Measurements from ENCODE around the gene SNU13.
"Not testable (repeated sequence)": the region's sequence is repeated elsewhere in the genome, so short reads cannot be mapped to it uniquely, and the experiment has no call there.

The SNU13 gene

DNA sequence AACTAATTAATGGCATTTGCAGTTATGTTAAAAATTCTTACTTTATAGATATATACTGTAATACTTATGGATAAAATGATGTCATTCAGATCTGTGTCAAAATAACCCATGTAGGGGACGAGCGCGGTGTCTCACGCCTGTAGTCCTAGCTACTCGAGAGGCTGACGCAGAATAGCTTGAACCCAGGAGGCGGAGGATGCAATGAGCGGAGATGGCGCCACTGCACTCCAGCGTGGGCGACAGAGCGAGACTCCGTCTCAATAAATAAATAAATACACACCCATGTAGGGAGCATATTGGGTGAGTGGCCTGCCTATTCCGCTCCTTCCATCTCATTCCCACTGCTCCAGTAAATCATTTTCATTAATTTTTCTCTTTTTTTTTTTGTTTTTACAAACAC lies 7.1 kb downstream of the SNU13 start:
- DNase-seq (ENCODE audit: low read depth in 3 of 3), result no peak

DNA sequence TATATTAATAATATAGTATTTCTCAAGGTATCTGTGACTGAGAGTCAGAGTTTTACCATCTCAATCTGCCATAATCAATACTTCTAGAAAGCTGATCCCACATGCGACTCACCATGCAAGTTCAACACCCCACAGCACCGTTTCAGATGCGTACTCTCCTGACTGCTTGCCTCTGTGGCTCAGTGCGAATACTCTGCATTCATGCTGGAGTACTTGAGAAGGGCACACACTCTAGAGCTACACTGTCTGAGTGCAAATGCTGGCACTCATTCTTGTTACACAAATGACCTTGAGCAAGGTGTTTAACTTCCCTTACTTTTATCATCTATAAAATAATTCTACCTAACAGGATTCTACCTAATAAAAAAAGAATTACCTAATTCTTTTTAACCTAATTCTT lies 12.5 kb downstream of the SNU13 start:
- no peak for DNase-seq (ENCODE audit: low read depth in 3 of 3)

DNA sequence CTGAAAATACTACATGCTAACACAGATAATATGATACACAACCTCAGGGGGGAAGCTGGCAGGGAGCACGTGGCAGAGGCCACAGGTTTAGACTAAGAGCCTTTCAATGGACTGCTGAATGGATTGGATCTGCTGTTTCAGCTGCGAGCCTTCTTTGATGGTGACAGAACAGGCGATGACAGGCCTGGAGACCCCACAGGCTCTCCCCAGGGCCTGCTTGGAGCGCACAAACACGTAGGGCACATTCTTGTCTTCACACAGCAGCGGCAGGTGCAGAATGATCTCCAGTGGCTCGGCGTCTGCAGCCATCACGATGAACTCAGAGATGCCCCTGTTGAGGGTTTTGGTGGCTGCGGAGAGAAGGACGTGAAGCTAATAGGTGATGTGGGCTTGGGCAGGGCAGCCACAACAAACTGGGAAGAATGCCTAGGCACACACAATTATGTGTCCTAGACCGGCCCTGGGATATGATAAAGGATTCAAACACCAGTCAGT lies 13.8 kb downstream of the SNU13 start:
- DNase-seq (ENCODE audit: low read depth in 3 of 3), result no peak

DNA sequence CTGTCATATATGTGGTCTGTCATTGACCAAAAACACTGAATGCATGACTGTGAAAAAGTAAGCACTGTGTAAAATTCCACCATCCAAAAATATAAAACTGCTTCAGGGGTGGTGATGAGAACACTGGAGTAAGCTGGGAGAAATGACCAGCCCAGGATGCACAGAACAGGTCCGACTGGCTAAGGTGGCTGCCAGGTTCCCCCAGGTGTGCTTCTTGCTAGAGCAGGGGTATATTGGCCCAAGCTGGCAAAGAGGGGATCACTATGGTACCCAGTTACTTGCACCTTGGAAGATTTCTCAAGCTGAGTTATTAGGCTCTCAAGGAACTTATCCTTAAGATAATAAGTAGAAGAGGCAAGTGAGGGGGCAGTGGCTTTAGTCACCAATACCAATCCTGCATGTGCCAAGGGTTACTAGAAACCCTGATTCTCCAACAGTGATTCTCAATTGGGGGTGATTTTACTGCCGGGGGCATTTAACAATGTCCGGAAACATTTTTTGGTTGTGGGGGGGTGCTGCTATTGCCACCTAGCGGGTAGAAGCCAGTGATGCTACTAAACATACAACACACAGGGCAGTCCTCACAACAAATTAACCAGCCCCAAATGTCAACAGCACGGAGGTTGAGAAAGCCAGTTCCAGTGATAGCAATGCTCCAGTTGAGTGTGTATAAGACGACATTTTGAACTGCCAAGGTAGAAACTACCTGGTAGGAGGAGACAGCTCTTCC lies 15.7 kb downstream of the SNU13 start:
- DNase-seq (ENCODE audit: low read depth in 3 of 3), result no peak

DNA sequence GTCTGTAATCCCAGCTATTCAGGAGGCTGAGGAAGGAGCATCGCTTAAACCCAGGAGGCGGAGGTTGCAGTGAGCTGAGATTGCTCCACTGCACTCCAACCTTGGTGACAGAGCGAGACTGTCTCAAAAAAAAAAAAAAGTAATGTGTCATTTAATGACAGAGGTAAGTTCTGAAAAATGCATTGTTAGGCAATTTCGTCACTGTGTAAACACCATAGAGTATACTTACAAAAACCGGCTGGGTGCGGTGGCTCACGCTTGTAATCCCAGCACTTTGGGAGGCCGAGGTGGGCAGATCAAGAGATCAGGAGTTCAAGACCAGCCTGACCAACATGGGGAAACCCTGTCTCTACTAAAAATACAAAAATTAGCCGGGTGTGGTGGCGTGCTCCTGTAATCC lies 16.6 kb downstream of the SNU13 start:
- not testable (repeated sequence) for DNase-seq (ENCODE audit: low read depth in 3 of 3)

DNA sequence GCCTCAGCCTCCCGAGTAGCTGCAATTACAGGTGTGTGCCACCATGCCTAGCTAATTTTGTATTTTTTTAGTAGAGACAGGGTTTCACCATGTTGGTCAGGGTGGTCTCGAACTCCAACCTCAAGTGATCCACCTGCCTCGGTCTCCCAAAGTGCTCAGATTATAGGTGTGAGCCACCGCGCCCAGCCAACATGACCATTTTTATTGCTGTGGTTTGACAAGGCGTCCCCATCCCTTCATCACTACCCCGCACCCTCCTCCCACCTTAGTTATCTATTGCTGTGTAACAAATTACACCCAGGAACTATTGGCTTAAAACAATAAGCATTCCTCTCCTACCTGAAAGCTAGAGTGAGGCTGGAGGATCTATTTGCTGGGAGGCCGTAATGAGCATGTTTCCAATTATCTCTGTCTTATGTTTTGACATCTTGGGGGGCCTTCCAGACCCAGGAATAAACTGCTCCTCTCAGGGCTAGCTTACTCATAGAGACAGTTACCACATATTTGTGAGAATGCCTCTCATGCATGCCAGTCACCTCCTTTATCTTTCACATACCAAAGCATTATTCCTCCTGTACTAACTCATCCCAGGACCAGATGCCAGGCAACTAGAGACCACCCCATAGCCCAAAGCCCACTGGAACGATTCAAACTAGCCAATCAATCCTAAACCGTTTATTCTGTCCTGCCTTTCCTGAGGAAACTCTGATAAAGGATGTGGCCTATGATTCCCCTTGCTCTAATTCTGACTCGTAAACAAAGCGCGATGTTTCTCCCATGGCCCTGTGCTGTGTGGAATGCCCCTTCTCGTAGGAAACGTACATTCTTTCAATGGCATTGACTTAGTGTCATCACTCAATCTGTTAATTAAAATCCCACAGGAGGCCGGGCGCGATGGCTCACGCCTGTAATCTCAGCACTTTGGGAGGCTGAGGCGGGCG lies 19.4 kb downstream of the SNU13 start:
- no peak for DNase-seq (ENCODE audit: low read depth in 3 of 3)

DNA sequence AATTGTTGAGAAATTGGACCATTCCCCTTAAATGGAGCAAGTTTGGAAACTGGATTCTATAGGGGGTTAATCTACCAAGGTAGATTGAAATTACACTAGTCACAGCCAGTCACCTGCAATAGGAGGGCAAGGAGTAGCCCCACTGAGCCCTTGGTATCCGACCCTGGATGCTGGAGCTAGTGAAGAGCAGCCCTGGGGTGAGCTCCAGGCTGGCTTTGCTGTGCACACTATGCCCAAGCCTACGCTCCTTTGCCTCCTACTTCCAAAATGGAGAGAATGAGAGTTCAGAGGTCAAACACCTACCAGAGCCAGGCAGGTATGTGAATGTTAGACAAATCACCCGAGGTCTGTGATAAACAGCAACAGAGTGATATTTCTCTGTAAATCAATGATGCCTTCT lies 23.7 kb downstream of the SNU13 start:
- no peak for DNase-seq (ENCODE audit: low read depth in 3 of 3)

DNA sequence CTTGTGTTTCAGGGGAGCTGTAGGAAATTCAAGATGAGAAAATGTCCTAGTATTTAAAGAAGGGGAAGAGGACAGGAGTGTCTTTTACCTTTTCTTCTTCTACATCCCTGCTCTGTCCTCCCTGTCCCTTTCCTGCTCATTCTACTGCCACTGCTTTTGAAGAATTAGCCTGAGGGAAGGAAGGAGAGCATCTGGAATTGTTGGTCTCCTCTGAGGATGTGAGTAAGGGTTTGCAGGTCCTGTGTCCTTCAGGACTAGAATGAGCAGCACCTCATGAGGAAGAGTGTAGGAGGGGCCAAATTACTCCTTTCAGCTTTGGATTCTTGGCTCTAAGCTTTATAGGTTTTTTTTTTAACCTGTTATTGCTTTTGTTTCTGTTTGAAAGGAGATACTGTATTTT lies 24.2 kb downstream of the SNU13 start:
- no peak for DNase-seq (ENCODE audit: low read depth in 3 of 3)

DNA sequence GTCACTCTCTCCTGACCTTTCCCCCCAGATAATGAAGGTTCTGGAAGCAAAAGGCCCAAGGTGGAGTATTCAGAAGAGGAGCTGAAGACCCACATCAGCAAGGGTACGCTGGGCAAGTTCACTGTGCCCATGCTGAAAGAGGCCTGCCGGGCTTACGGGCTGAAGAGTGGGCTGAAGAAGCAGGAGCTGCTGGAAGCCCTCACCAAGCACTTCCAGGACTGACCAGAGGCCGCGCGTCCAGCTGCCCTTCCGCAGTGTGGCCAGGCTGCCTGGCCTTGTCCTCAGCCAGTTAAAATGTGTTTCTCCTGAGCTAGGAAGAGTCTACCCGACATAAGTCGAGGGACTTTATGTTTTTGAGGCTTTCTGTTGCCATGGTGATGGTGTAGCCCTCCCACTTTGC lies 25.1 kb downstream of the SNU13 start:
- not testable (repeated sequence) for DNase-seq (ENCODE audit: low read depth in 3 of 3)

DNA sequence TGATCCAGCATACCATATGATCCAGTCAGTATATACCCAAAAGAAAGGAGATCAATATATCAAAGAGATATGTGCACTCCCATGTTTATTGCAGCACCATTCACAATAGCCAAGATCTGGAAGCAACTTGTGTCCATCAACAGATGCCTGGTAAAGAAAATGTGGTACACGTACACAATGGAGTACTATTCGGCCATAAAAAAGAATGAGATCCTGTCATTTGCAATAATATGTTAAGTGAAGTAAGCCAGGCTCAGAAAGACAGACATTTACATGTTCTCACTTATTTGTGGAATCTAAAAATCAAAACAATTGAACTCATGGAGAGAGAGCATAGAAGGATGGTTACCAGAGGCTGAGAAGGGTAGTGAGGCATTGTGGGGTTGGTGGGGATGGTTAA lies 27.0 kb downstream of the SNU13 start:
- no peak for DNase-seq (ENCODE audit: low read depth in 3 of 3)

DNA sequence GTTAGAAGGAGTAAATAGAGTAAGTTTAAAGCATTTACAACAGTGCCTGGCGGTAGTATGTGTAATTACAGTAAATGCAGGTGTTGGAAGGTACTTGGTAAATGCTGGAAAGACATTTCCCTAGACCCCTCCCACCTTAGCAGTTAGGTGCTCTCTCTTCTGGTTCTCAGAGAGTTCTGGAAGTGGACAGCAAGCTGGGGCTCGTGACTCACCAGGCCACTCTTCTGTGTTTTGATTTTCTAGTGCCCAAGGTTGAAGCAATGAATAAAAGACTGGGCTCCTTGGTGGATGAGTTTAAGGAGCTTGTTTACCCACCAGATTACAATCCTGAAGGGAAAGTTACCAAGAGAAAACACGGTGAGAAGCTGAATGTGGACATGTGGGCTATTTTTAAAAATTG lies 27.6 kb downstream of the SNU13 start:
- DNase-seq (ENCODE audit: low read depth in 3 of 3), result no peak

DNA sequence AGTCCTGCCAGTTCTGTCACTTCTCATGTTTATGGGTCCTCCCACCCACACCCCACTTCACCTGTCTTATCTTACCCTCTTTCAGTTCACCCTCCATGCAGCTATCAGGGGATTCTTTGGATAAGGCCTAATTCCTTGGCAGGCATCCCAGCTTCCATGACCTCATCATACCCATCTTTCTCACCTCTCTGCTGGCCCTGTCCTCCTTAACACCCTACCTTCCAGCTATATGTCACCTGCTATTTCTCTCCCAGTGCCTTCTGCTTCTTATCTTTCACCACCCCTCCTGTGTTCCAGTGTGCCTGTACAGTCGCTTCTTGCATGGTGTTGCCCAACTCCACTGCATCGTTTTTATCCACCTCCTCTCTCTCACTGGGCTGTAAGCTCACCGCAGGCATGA lies 28.3 kb downstream of the SNU13 start:
- no peak for DNase-seq (ENCODE audit: low read depth in 3 of 3)

DNA sequence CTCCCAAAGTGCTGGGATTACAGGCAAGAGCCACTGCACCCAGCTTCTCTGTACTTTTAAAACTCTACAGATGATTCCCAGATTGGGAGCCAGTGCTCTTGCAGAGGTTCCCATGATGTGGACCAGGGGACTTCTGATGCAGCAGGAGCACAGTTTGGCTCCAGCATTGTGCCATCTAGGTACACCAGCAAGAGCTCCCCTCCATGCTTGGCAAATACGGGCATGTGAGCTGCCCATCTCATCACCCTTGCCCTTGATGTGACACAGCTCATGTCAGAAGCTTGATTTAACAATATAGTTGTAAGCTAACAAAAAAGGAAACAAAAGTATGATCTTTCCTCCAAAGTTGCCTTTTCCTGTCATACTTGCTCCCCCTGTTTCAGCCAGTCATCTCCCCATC lies 28.7 kb downstream of the SNU13 start:
- DNase-seq (ENCODE audit: low read depth in 3 of 3), result no peak

DNA sequence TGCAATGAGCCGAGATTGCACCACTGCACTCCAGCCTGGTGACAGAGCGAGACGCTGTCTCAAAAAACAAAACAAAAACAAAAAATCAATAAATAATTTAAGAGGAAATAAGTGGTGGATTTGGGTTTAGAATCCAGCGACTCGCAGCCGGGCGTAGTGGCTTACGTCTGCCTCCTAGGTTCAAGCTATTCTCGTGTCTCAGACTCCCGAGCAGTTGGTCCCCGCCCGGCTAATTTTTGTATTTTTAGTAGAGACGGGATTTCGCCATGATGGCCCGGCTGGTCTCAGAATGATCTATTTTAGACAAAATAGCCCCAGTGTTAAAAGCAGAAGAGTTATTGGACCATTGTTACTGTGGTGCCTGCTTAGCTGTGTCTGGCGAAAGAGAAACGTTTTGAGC lies 29.8 kb downstream of the SNU13 start:
- no peak for DNase-seq (ENCODE audit: low read depth in 3 of 3)

DNA sequence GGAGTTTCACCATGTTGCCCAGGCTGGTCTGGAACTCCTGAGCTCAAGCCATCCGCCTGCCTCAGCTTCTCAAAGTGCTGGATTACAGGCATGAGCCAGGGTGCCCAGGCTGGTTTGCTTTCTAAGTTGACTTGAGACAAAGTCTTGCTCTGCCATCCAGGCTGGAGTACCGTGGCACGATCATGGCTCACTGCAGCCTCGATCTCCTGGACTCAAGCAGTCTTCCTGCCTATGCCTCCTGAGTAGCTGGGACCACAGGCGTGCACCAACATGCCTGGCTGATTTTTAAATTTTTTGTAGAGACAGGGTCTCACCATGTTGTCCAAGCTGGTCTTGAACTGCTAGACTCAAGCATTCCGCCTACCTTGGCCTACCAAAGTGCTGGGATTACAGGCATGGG lies 31.0 kb downstream of the SNU13 start:
- DNase-seq (ENCODE audit: low read depth in 3 of 3), result no peak

DNA sequence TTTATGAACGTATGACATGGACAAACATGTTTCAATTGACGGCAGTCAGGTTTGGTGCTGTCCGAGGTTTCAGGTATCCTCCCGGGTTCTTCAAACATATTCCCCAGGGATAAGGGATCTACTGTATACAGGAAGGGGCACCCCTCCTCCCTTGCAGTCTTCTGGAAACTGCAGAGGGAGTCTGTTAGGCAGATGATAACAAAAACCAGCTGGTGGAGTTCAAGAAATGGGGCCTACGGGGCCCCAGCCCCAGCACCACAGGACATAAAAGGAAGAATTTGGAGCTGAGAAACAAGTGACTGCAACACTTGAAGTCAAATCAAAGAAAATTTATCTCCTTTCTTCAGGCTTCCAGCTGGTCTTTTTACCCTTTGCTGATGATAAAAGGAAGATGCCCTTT lies 32.1 kb downstream of the SNU13 start:
- no peak for DNase-seq (ENCODE audit: low read depth in 3 of 3)

DNA sequence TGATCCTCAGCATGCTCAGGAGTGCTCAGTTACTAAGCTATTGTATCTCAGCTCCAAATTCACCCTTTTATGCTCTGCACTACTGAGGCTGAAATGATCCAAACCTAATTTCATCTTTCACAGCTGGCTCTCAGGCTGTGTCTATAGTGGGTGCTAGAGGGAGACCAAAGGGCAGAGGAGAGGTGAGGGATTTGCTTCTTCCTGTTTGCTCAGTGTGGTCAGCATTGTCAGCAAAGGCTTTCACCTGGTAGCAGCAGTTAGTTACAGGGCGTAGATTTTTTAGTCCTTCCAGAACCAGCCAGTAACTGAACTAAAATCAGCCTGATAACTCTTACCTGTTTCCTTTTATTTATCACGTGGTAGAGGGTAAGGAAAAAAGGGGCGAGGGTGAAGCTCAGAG lies 34.3 kb downstream of the SNU13 start:
- no peak for DNase-seq (ENCODE audit: low read depth in 3 of 3)

DNA sequence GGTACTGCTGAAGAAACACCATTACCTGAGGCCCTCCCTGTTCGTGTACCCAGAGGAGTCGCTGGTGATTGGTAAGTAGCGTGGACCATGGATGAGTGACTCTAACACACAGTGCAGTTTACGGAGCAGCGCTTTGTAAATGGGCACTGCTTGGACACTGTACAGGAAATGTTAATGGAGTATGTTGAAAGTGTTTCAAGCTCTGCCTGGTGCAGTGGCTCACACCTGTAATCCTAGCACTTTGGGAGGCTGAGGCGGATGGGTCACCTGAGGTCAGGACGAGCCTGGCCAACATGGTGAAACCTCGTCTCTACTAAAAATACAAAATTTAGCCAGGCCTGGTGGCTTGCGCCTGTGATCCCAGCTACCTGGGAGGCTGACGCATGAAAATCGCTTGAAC lies 37.8 kb downstream of the SNU13 start:
- DNase-seq (ENCODE audit: low read depth in 3 of 3), result no peak

DNA sequence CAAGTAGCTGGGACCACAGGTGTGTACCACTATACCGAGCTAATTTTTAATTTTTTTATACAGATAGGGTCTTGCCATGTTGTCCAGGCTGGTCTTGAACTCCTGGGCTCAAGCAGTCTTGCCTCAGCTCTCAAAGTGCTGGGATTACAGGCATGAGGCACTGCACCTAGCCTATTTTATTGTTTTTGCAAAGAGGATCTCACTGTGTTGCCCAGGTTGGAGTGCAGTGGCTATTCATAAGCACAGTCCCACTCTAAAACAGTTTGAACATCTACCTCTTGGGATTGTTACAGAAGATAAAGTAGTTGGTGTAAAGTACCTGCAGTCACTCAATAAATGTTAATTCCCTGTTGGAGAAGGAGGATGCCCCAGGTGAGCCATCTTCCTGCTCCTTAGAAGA lies 38.4 kb downstream of the SNU13 start:
- DNase-seq (ENCODE audit: low read depth in 3 of 3), result no peak

DNA sequence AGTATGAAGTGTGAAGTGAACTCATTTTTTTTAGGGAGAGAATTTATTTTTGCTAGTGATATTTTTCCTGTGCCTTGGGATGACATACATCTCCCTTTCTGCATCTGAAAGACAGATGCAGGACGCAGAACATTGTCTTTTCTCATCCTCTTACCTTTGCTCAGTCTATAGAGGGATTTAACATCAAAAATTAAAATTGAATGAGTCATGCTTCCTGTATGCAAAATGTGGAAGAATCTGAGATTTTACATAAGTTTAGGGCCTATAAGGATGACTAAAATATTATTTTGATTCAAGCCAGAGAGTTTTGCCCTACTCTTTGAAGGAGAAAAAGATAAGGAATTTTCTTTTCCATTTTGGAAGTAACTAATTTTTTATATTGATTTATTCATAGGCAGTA lies 40.2 kb downstream of the SNU13 start:
- DNase-seq (ENCODE audit: low read depth in 3 of 3), result no peak

DNA sequence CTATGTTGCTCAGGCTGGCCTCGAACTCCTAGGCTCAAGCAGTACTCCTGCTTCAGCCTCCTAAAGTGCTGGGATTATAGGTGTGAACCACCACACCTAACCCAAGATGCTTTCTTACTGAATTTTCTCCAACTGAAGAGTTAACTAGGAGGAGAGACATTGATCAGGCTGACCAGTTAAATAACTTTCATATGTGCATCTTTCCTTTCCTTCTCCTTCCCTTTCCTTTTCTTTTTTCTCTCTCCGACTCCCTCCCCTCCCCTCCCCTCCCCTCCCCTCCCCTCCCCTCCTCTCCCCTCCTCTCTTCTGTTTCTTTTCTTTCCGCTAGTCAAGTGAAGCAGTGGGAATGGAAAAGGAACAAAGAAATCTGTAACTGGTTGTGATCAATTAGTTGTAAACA lies 40.9 kb downstream of the SNU13 start:
- no peak for DNase-seq (ENCODE audit: low read depth in 3 of 3)

DNA sequence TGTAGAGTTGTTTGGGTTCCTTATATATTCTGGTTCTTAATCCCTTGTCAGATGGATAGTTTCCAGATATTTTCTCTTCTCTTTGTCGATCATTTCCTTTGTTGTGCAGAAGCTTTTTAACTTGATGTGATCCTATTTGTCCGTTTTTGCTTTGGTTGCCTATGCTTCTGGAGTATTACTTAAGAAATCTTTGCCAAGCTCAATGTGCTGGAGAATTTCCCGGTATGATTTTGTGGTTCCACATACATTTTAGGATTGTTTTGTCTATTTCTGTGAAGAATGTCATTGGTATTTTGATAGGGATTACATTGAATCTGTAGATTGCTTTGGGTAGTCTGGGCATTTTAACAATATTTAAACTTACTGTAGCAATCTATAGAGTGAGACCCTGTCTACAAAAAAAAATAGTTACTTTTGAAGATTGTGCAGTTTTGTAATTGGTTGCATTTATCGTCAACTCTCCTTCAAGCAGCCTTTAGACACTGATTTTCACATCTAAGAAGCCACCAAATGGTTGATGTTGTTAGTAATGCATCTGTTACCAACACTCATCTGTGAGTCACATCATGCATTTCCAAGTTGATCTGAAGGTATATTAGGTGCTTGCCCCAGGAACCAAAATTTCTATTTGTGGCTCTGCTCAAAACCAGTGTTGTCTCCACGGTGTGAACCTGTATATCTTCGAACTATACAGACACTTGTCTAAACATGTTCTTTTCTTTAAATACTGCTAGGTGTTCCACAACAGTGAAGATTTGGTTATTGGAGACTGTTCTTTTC lies 46.1 kb downstream of the SNU13 start:
- DNase-seq (ENCODE audit: low read depth in 3 of 3), result no peak

All from stimulated activated CD4-positive, alpha-beta T cell treated with anti-CD3 and anti-CD28 coated beads, TNF-alpha, amount 100 ng/mL, for 48 hours (primary cell).